Keratinocyte (primary cell): ENCODE results near the gene PCGF5. TPM values are rescaled to one million over a fixed set of nuclear protein-coding genes. Genes with fewer than 3 reads are reported as not detected.
A peak's percentile ranks its signal among the peaks of the same experiment; 100 is the strongest.

Experiments used
- DNase-seq: peaks from one replicate; pipeline ENCODE4 v3.0.0-alpha.2; 2011; ENCODE audit warnings: low read depth, missing footprints, low spot score
- FAIRE-seq: peaks from 2 replicates; lab custom pipeline; 2011; peaks lifted over from hg19 to GRCh38; lab: Jason Lieb, UNC
- H2AFZ ChIP-seq: 2 replicates; pipeline ENCODE4 v1.6.0; 2012; ENCODE audit warnings: low read length, control low read depth, inconsistent platforms; ENCODE audit not compliant: control insufficient read depth
- H3K27ac ChIP-seq: 2 replicates; pipeline ENCODE4 v1.5.1; 2011; ENCODE audit warnings: low read length; ENCODE audit not compliant: control insufficient read depth, insufficient read depth
- H3K27me3 ChIP-seq: 3 replicates; pipeline ENCODE4 v1.6.0; 2011; ENCODE audit warnings: low read length; ENCODE audit not compliant: control insufficient read depth, insufficient read depth; ENCODE audit errors: extremely low read depth
- H3K36me3 ChIP-seq, 2 experiments: 2 replicates in 1 of 2; 3 replicates in 1 of 2; pipeline ENCODE4 v1.5.1; 2011; ENCODE audit warnings: low read length in 2 of 2, mild to moderate bottlenecking in 1 of 2; ENCODE audit not compliant: control insufficient read depth in 2 of 2, insufficient read depth in 2 of 2; ENCODE audit errors: extremely low read depth in 1 of 2
- H3K4me1 ChIP-seq: 3 replicates; pipeline ENCODE4 v1.5.1; 2011; ENCODE audit warnings: low read length; ENCODE audit not compliant: control insufficient read depth, insufficient read depth; ENCODE audit errors: extremely low read depth
- H3K4me2 ChIP-seq: 3 replicates; pipeline ENCODE4 v1.6.0; 2011; ENCODE audit warnings: low read depth, low read length; ENCODE audit not compliant: control insufficient read depth, insufficient read depth; ENCODE audit errors: extremely low read depth
- H3K4me3 ChIP-seq, 3 experiments: fragments of 200-600 bp in 1 of 3; sonication (generic) in 1 of 3; 2 replicates in 2 of 3; 3 replicates in 1 of 3; pipeline ENCODE4 v1.5.1; 2011 to 2016; ENCODE audit warnings: low read length in 3 of 3, mild to moderate bottlenecking in 3 of 3, control low read depth in 2 of 3, inconsistent platforms in 1 of 3, low read depth in 1 of 3, mixed read lengths in 1 of 3, mixed run types in 1 of 3, moderate library complexity in 1 of 3; ENCODE audit not compliant: control insufficient read depth in 2 of 3, insufficient read depth in 2 of 3; ENCODE audit errors: extremely low read depth in 1 of 3
- H3K79me2 ChIP-seq: 2 replicates; pipeline ENCODE4 v1.6.0; 2012; ENCODE audit warnings: low read length; ENCODE audit not compliant: control insufficient read depth, insufficient read depth
- H3K9ac ChIP-seq: 3 replicates; pipeline ENCODE4 v1.6.0; 2011; ENCODE audit warnings: low read length; ENCODE audit not compliant: control insufficient read depth, insufficient read depth; ENCODE audit errors: extremely low read depth
- H3K9me1 ChIP-seq: 3 replicates; pipeline ENCODE4 v1.6.0; 2011; ENCODE audit warnings: low read length; ENCODE audit not compliant: control insufficient read depth, insufficient read depth; ENCODE audit errors: extremely low read depth
- H3K9me3 ChIP-seq: 2 replicates; pipeline ENCODE4 v1.5.1; 2012; ENCODE audit warnings: low read depth, low read length; ENCODE audit not compliant: control insufficient read depth
- H4K20me1 ChIP-seq: 3 replicates; pipeline ENCODE4 v1.6.0; 2011; ENCODE audit warnings: low read length; ENCODE audit not compliant: control insufficient read depth, insufficient read depth; ENCODE audit errors: extremely low read depth
- CTCF ChIP-seq, 3 experiments: IDR thresholded peaks in 1 of 3; conservative IDR thresholded peaks in 1 of 3; optimal IDR thresholded peaks in 1 of 3; 2 replicates in 2 of 3; 3 replicates in 1 of 3; pipeline versions ENCODE3 to v1.5.1; 2011; ENCODE audit warnings: low read length in 3 of 3, mild to moderate bottlenecking in 3 of 3, moderate library complexity in 2 of 3, control low read depth in 1 of 3, inconsistent platforms in 1 of 3; ENCODE audit not compliant: insufficient read depth in 2 of 3; ENCODE audit errors: extremely low read depth in 1 of 3
- EZH2 ChIP-seq: IDR thresholded peaks from one replicate; pipeline ENCODE4 v1.6.1; 2012; ENCODE audit warnings: inconsistent platforms, mild to moderate bottlenecking, low read length, moderate library complexity
- dilution Hi-C: fragments of 300-500 bp; cut with MboI; formaldehyde crosslinking; loops from one replicate; pipeline ENCODE4 v1.7.0; 2020; ENCODE audit warnings: low sequenced_read_pairs; ENCODE audit not compliant: extremely low pct_ligation_motif_present
- polyA plus RNA-seq, 5 experiments: library from polyadenylated mRNA; depleted of rRNA in 3 of 5; stranded (reverse) in 3 of 5; stranded (forward) in 1 of 5; unstranded in 1 of 5; fragments of >200 nt; gene quantifications; 1 replicate in 1 of 5; 2 replicates in 3 of 5; 3 replicates in 1 of 5; pipeline versions ENCODE4 v1.2.1 to v1.2.3, GENCODE V29; 2011 to 2012; ENCODE audit warnings: missing spikeins in 2 of 5, low read depth in 1 of 5, low replicate concordance in 1 of 5

PCGF5 gene
- polyA plus RNA-seq, 1 donor (not counting 4 experiments of a cell fraction or from before 2014, with no cell fraction given): 13.9 TPM

GRCh38 chr10:91219371-91220193 lies 881 bp upstream of the PCGF5 start:
- DNase-seq: no peak
- no peaks in the 10 kb centered on the region for H3K79me2 ChIP-seq

GRCh38 chr10:91220954-91221675 lies 652 bp downstream of the PCGF5 start:
- no peaks in the 10 kb centered on the region for H3K79me2 ChIP-seq
- H3K9me1 ChIP-seq: no peaks in the 10 kb centered on the region
- H3K4me2 ChIP-seq: peak overlapping the region; percentile 97
- H3K9ac ChIP-seq: peak overlapping the region; percentile 77
- no peaks in the 10 kb centered on the region for H3K9me3 ChIP-seq
- no peaks in the 10 kb centered on the region for H3K27me3 ChIP-seq
- no peaks in the 10 kb centered on the region for H3K36me3 ChIP-seq
- H2AFZ ChIP-seq: peak overlapping the region; percentile 87
- peaks cover 10% of the 10 kb centered on the region for H3K4me1 ChIP-seq
- dilution Hi-C loops: no loop called here
- peak overlapping the region; percentile 44 for H3K27ac ChIP-seq
- H3K4me3 ChIP-seq: peak overlapping the region; percentile 78 to 86 (median 84)
- no peak for FAIRE-seq
- H4K20me1 ChIP-seq: no peaks in the 10 kb centered on the region
- TF ChIP-seq CTCF (optimal IDR thresholded peaks at IDR 0.05 in 1 of 3, IDR thresholded peaks at IDR 0.05 in 1 of 3, conservative IDR thresholded peaks at IDR 0.05 in 1 of 3; ENCODE audit: extremely low read depth in 1 of 3, insufficient read depth in 2 of 3, low read length in 3 of 3) (no peak), EZH2 (no peak)
- DNase-seq: no peak

More at GRCh38 chr10:91219371-91220193, 881 bp upstream of the PCGF5 start:
- no peaks in the 10 kb centered on the region for H4K20me1 ChIP-seq
- dilution Hi-C loops: no loop called here
- no peaks in the 10 kb centered on the region for H3K36me3 ChIP-seq
- no peak overlapping the region for H2AFZ ChIP-seq
- H3K27me3 ChIP-seq: no peaks in the 10 kb centered on the region
- TF ChIP-seq EZH2 (no peak), CTCF (optimal IDR thresholded peaks at IDR 0.05 in 1 of 3, IDR thresholded peaks at IDR 0.05 in 1 of 3, conservative IDR thresholded peaks at IDR 0.05 in 1 of 3; ENCODE audit: extremely low read depth in 1 of 3, insufficient read depth in 2 of 3, low read length in 3 of 3) (no peak)
- no peak overlapping the region for H3K9ac ChIP-seq
- peaks cover 10% of the 10 kb centered on the region for H3K4me1 ChIP-seq
- peak overlapping the region; percentile 90 for H3K4me2 ChIP-seq
- H3K9me1 ChIP-seq: no peaks in the 10 kb centered on the region
- no peak overlapping the region for H3K27ac ChIP-seq
- FAIRE-seq: peak; percentile 5
- no peaks in the 10 kb centered on the region for H3K9me3 ChIP-seq
- H3K4me3 ChIP-seq: peak overlapping the region; percentile 20 to 60 (median 47)
